KOPT-K1 (cell line): ENCODE data around the gene DDI1.
"Not testable (repeated sequence)": the region's sequence is repeated elsewhere in the genome, so short reads cannot be mapped to it uniquely, and the experiment has no call there.

Experiments used
- H3K27ac ChIP-seq: fragments of 200-600 bp; sonication (generic); 2 replicates; pipeline ENCODE4 v1.5.1; 2016; ENCODE audit warnings: antibody characterized with exemption, mild to moderate bottlenecking, low read depth, low read length; ENCODE audit not compliant: poor library complexity, severe bottlenecking
- H3K36me3 ChIP-seq: fragments of 200-600 bp; sonication (generic); 2 replicates; pipeline ENCODE4 v1.5.1; 2017; ENCODE audit warnings: antibody characterized with exemption, mild to moderate bottlenecking, low read length, moderate library complexity; ENCODE audit not compliant: insufficient read depth
- H3K9me3 ChIP-seq: fragments of 200-600 bp; sonication (generic); 2 replicates; pipeline ENCODE4 v1.5.1; 2017; ENCODE audit warnings: antibody characterized with exemption, low read length, mild to moderate bottlenecking; ENCODE audit not compliant: insufficient read depth, poor library complexity, severe bottlenecking

Gene DDI1

GRCh38 chr11:104015649-104016415, 20.6 kb upstream of the DDI1 start:
- H3K27ac ChIP-seq: no peak overlapping the region

GRCh38 chr11:104024572-104024971, 11.9 kb upstream of the DDI1 start:
- H3K27ac ChIP-seq: no peak overlapping the region
- H3K36me3 ChIP-seq: no peaks in the 10 kb centered on the region
- H3K9me3 ChIP-seq: no peaks in the 10 kb centered on the region

More at GRCh38 chr11:104015649-104016415, 20.6 kb upstream of the DDI1 start:
- Histone ChIP-seq H3K36me3 (no peaks in the 10 kb centered on the region), H3K9me3 (no peaks in the 10 kb centered on the region)

GRCh38 chr11:104028476-104029263, 7.8 kb upstream of the DDI1 start:
- Histone ChIP-seq H3K9me3 (no peaks in the 10 kb centered on the region), H3K27ac (no peak overlapping the region), H3K36me3 (no peaks in the 10 kb centered on the region)

- Histone ChIP-seq H3K27ac (no peak overlapping the region), H3K36me3 (no peaks in the 10 kb centered on the region), H3K9me3 (no peaks in the 10 kb centered on the region)
Measured at GRCh38 chr11:104033134-104033533, 3.3 kb upstream of the DDI1 start.

GRCh38 chr11:104033561-104033960, 2.9 kb upstream of the DDI1 start:
- H3K36me3 ChIP-seq: no peaks in the 10 kb centered on the region
- H3K9me3 ChIP-seq: no peaks in the 10 kb centered on the region
- no peak overlapping the region for H3K27ac ChIP-seq

GRCh38 chr11:104036995-104037394, 555 bp downstream of the DDI1 start:
- Histone ChIP-seq H3K36me3 (no peaks in the 10 kb centered on the region), H3K27ac (no peak overlapping the region), H3K9me3 (no peaks in the 10 kb centered on the region)

- no peaks in the 10 kb centered on the region for H3K36me3 ChIP-seq
- H3K9me3 ChIP-seq: no peaks in the 10 kb centered on the region
- no peak overlapping the region for H3K27ac ChIP-seq
Measured at GRCh38 chr11:104041792-104042191, 5.4 kb downstream of the DDI1 start.

- H3K9me3 ChIP-seq: no peaks in the 10 kb centered on the region
- no peak overlapping the region for H3K27ac ChIP-seq
- H3K36me3 ChIP-seq: no peaks in the 10 kb centered on the region
Measured at GRCh38 chr11:104043142-104043541, 6.7 kb downstream of the DDI1 start.

- Histone ChIP-seq H3K36me3 (no peaks in the 10 kb centered on the region), H3K9me3 (no peaks in the 10 kb centered on the region), H3K27ac (no peak overlapping the region)
Measured at GRCh38 chr11:104043678-104044239, 7.3 kb downstream of the DDI1 start.

- no peaks in the 10 kb centered on the region for H3K9me3 ChIP-seq
- H3K27ac ChIP-seq: no peak overlapping the region
- H3K36me3 ChIP-seq: no peaks in the 10 kb centered on the region
Measured at GRCh38 chr11:104046331-104046730, 9.9 kb downstream of the DDI1 start.

- H3K27ac ChIP-seq, H3K9me3 ChIP-seq, H3K36me3 ChIP-seq: not testable (repeated sequence)
Measured at GRCh38 chr11:104046858-104047257, 10.4 kb downstream of the DDI1 start.

GRCh38 chr11:104049116-104049515, 12.7 kb downstream of the DDI1 start:
- Histone ChIP-seq H3K9me3 (no peaks in the 10 kb centered on the region), H3K36me3 (no peaks in the 10 kb centered on the region), H3K27ac (no peak overlapping the region)

GRCh38 chr11:104051778-104052177, 15.3 kb downstream of the DDI1 start:
- Histone ChIP-seq H3K27ac (no peak overlapping the region), H3K36me3 (no peaks in the 10 kb centered on the region), H3K9me3 (no peaks in the 10 kb centered on the region)

GRCh38 chr11:104053743-104054478, 17.5 kb downstream of the DDI1 start:
- Histone ChIP-seq H3K36me3 (no peaks in the 10 kb centered on the region), H3K9me3 (no peaks in the 10 kb centered on the region), H3K27ac (no peak overlapping the region)
